GM19455 (cell line): Measurements from ENCODE around the gene OTOA.
"Not testable (repeated sequence)": the region's sequence is repeated elsewhere in the genome, so short reads cannot be mapped to it uniquely, and the experiment has no call there.

Experiments
- ATAC-seq: cut with Tn5 transposase; IDR thresholded peaks from one replicate; pipeline ENCODE4 v1.9.1; 2021; ENCODE audit not compliant: unreplicated experiment

Gene OTOA

DNA sequence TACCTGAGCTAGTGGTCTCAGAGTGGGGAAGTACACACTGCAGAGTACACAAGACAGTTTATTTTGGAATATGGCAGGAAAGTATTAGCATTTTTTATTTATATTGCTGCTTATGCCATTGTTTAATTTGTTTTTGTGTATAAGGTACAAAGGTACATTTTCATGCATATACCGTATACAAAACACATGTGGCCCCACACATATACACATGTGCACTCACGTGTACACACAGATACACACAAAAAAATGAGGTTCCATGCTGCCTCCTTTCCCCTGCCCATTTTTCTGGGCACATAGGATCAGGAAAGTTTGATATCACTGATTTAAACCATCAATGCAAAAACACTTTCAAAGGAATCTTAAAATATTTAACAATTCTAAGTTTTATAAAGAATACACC is 24.3 kb upstream of the OTOA start:
- ATAC-seq = no peak

DNA sequence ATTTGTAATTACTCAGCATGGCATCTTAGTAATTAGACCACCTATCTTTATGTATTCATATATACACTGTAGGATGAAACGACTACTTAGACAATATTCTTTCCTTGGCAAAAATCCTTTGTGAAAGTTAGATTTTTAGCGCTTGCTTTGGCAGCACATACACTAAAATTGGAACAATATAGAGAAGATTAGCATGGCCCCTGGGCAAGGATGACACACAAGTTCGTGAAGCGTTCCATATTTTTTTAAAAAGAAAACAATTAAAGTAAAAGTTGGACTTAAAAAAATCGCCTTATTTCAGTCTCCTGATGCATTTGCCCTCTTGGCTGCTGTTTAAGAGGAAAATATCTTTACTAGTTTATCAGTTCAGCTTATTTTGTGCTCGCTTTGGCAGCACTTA is 21.9 kb upstream of the OTOA start:
- ATAC-seq = no peak

DNA sequence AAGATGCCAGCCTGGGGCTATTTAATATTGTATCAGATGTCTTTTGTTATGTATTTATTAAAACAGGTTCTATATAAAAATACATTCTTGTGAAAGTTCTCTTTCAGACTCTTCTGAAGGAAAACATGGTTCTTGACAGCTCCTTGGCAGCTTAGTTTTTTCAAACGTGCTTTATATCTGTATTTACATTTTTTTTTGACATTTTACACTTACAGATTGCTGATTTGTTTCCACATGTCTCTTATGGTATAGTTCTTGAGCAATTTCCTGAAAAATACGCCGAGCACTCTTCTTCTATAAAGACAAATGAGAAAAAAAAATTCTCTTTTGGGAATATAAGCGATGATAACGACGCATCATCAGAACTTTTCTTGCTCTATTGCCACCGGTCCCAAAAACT is 20.9 kb upstream of the OTOA start:
- ATAC-seq = no peak

DNA sequence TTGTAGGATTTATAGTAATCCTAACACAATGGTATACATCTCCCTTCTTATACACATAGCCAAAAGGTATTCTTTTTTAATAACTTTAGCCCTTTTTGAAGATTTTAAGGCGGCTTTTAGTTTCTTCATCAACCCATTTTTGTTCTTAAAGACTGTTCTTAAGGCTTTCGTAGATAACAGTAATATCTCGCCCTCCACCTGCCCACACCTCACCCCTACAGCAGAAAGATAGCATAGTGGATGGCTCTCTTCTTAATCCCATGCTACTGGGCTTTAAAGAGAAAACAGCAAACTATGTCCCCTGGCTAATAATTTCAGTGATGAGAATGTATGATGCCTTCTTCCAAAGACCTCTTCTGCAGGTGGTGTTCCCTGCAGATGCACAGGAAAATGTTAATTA is 20.0 kb upstream of the OTOA start:
- ATAC-seq = no peak

DNA sequence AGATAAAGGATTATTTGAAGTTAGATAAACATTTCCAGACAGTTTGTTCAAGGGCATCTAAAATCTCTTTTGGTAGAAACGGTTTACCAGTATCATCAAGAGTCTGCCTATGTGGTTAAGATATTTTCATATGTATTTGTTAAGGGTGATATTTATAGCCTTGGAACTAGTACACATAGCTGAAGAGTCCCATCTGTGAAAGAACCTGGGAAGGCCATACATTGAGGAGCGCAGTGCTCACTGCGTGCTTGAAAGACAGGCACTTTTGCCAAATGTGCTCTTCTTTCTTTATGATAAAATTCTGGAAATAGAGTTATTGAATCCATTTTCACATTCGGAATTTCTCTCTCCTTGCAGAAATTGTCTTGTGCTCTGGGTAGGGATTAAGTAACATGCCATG is 19.1 kb upstream of the OTOA start:
- ATAC-seq = no peak

DNA sequence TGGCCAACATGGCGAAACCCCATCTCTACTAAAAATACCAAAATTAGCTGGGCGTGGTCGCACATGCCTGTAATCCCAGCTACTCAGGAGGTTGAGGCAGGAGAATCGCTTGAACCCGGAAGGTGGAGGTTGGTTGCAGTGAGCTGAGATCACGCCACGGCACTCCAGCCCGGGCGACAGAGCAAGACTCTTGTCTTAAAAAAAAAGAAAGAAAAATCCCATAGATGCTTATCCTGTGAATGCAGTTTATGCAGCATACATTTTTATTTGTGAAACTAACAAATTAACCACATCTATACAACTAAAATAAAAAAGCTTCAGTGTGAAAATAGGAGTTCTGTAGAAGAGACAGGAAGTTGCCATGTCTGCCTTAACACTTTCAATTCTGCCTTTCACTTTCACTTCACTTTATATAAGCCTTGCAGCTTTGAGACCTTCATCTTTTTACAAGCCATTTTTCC is 18.5 kb upstream of the OTOA start:
- ATAC-seq = peak; percentile 40

DNA sequence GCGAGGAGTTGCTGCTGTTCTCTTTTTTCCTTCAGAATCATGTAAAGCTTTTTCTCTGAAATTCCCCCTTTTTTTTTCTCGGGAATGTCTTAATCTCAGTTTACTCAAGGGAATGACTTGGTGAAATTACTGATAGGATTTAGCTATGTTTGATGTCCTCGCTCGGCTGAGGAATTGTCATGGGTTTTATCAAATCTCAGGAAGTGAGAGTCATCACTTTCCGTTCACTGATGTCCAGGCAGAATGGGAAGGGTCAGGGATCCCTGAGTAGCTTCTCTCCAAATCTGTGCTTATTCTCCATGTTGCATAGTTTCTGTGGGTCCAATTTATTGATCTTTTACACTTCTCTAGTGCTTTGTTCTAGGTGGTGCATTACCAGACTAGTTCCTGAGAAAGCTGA is 17.7 kb upstream of the OTOA start:
- ATAC-seq = no peak

DNA sequence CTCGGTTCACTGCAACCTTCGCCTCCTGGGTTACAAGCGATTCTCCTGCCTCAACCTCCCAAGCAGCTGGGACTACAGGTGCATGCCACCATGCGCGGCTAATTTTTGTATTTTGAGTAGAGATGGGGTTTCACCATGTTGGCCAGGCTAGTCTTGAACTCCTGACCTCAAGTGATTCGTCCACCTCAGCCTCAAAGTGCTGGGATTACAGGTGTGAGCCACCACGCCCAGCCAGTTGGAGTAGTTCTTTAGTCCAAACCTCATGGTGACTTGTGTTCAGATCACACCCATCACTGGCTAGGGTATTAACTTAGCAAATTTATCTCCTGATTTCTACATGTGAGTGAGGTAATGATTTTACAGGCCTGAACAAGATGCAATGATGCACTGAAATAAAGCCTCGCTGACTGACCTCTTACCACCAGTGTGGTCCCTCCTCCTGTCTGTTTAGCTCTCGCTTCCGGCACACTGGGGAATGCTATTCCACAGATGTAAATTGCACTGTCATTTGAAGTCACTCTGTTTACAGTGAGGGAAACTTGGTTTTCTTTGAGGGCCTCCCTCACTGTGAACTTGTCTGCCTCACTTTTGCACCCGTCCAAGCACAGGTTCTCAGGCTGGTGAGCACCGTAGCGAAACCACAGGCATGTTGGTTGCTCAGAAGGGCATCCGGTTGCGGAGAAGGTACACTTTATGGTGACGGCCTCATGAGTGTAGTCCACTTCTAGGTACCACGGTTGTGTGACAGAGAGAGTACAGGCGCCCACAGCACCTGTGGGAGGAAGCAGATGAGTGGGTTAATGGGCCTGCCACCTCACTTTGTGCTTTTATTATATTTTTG is 16.8 kb upstream of the OTOA start:
- peak; percentile 84 for ATAC-seq

DNA sequence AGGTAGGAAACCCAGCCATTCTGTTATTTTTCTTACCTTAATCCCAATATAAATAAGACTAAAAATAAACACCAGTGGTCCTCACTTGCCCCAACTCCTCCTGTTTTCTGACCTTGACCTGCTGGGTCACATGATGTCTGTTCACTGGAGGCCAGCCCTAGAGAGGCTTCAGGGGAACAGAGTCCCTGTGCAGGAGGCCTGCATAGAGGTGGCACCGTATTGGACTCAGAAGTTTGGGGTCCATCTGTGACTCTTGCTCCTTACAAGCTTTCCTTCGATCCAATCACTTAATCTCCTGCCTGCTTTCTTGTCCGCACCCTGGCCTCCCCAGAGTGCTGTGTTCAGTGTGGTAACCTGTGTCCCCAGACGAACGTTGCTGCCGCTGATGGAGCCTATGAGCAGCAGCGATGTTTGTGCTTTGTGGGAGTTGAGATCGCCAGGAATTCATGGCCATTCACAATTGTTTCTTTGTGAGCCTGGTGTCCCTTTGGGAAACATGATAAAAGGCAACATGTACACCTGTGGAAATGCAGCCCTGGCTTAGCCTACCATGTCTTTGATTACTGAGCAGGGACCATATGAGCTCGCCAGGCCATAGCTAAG is 16.1 kb upstream of the OTOA start:
- ATAC-seq = peak; percentile 6

DNA sequence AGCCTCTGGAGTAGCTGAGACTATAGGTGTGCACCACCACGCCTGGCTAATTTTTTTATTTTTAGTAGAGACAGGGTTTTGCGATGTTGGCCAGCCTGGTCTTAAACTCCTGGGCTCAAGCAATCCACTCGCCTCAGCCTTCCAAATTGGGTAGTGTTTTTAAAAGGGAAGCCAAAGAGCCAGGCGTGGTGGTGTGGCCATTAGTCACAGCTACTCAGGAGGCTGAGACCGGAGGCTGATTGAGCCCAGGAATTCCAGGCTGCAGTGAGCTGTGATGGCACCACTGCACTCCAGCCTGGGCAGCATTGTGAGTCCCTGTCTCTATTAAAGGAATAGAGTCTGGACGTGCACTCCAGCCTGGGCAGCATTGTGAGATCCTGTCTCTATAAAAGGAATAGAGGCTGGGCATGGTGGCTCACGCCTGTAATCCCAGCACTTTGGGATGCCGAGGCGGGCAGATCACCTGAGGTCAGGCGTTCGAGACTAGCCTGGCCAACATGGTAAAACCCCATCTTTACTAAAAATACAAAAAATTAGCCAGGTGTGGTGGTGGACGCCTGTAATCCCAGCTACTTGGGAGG is 13.9 kb upstream of the OTOA start:
- not testable (repeated sequence) for ATAC-seq

DNA sequence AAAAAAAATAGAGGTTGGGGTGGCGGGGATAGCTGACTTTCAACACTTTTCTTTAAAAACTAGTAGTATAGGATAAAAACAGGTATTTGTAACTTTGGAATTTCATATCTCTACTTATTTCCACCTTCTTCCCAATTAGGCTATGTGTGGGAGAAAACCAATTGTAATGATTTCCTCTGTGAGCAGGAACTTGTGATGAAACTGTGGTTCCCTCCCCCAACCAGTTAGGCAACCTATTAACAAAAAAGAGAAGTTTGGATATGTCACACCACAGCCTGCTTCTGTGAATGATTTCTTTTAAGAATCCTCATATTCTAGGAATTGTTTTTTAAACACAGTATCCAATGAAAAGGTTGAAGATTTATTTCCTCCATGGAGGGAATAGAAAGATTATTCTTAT is 13.2 kb upstream of the OTOA start:
- no peak for ATAC-seq

DNA sequence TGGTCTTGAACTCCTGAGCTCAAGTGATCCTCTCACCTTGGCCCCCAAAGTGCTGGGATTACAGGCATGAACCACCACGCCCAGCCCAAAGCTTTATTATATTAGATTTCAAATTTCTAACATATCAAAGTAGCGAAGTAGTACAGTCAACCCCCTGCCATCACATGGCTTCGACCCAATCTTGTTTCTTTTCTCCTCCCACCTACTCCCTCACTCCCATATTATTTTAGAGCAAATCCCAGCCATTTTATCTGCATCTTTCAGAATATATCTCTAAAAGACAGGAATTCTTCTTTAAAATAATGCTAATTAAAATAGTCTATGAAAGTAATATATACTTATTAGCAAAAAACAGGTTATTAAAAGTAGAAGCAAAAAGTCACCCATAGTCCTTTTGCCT is 12.3 kb upstream of the OTOA start:
- no peak for ATAC-seq

DNA sequence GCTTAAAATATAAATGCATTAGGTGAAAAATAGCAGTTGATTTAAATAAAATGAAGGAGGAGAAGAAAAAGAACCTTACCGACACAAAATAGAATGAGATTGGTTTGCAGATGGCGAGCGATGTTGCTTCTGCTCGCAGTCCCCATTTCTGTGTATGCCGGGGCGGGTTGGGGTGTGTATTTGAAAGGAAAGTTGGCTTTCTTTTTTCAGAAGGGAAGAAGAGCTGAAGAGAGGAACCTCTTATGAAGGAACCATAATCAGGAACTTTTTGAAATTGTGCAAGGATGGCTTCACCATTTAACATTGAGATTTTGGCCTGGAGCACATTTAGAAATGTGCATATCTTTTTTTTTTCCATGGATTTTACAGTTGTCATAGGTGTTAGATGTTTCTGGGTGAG is 11.3 kb upstream of the OTOA start, which contains the start of gene IGSF6:
Gene IGSF6 (minus strand): TSS at position 156 of the 400 bp plus-strand sequence. CDS start 10 bp downstream, at position 146.
- ATAC-seq = no peak

DNA sequence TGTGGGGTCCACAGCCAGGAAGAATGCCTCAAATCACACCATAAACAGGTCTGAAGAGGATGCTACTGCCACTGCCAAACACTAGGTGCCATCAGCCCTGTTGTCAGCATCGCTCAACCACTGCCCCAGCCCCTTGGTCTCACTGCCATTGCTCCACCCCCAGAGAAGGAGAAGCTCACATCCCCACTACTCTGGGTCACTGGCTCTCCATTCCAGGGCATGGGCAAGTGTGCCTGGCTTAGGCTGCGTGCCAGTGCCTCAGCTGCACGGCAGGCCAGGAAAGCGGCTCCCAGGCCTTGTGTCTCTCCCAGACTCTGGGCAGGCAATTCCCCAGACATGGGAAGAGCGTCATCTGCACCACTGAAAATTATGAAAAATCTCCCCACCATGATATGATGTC is 10.2 kb upstream of the OTOA start:
- ATAC-seq = no peak

DNA sequence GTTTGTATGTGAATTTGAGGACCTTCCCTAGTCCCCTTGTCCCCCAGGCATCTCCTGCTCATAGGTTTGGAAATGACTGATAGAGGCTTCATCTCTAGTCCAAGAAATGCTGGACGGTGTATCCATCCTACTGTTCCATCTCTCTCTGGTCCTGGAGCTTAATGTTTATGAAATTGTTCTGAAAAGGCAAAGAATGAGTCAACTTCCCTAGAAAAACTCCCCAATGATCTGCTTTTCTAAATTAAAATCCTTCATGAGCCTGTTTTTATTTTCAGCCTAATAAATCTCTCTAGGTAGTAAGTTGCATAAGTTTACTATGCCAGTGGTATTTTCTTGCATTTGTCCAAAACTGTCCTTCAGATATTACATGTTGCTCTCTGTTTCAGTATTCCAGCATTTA is 9.3 kb upstream of the OTOA start:
- no peak for ATAC-seq

DNA sequence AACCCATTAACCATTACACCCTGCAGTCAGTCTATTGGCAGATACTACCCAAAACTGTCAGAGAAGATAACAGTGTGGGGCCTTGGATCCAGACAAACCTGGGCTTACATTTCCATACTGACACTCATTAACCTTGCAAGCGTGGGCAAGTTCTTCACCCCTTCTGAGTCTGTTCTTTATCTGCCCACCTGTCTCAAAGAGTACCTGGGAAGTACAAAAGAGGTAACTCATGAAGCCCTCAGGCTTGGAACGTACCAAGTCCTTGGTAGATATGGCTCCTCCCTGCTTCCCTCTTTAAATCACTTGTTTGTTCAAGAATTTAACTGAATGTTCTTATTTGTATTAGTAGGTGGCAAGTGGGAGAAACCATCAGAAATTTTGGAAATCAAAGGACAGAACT is 8.9 kb upstream of the OTOA start:
- no peak for ATAC-seq

DNA sequence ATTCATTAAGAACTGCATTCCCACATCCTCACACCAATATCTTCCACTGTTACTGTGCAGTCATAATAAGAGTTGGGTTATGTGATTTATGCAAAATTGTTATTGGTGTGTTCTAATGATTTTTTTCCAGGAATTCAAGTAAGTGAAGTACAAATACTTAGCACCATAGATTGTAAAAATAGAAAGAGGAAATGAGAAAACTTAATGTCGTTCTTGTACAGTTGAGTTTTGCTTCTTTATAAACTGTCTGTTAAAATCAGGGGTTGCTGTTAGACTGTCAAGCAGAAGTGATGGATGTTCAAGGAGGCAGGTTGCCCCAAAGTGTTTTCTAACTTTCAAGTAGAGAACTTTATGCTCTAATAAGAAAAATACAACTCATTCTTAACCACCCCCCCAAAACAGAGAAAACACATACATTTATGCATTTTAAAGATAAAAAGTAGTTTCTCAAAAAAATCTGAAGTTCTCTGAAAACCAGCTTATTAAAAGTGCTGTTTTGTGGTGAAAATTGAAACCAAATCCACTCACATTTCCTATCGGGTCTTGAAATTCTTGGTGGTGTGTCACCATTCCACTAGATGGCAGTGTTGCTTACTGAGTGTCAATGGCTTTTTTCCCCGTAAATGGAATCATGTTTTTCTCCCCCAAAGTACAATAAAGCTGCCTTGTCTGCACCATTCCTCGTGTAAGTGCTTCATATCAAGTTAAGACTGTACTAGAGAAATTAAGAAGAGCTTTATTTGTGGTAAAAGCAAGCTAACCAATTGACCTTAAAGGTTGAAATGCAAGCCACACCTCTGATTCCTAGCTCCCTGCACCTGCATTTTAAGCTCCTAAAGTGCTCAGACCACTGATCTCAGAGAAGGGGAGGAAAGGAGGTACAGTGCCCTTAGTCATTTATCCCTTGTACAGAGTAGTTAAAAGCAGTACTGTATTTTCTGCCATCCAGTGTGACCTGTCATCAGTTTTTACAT is 6.7 kb upstream of the OTOA start:
- no peak for ATAC-seq

DNA sequence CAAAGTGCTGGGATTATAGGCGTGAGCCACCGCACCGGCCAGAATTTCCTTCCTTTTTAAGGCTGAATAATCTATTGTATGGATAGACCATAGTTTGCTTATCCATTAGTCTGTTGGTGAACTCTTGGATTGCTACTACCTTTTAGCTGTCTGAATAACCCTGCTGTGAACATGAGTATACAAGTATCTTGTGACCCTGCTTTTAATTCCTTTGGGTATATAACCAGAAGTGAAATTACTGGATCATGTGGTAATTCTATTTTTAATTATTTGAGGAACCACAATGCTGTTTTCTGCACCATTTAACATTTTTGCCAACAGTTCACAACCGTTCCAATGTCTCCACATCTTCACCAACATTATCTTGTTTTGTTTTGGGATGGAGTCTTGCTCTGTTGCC is 4.6 kb upstream of the OTOA start:
- no peak for ATAC-seq

DNA sequence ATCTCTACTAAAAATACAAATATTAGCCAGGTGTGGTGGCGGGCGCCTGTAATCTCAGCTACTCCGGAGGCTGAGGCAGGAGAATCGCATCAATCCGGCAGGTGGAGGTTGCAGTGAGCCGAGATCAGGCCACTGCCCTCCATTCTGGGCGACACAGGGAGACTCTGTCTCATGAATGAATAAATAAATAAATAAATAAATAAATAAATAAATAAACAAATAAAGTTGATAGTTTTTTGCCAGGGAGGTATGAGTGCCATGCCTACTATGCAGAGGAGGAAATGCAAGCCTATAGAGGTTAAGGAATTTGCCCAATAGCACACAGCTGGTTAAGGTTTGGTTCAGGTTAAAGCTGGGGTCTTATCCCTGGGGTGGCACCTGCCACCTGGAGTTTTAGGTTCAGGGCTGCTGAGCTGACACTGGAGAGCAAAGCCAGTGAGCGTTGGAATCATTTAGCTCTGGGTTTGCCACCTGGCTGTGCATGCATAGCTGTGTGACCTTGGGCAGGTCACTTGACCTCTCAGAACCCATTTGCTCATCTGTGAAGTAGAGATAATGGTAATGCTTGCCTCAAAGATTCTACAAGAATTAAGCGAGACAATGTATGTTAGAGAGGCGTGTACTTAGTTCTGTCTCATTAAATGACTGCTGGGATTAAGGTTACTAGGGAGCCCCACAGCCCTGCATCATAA is 1.2 kb downstream of the OTOA start:
- ATAC-seq = no peak

DNA sequence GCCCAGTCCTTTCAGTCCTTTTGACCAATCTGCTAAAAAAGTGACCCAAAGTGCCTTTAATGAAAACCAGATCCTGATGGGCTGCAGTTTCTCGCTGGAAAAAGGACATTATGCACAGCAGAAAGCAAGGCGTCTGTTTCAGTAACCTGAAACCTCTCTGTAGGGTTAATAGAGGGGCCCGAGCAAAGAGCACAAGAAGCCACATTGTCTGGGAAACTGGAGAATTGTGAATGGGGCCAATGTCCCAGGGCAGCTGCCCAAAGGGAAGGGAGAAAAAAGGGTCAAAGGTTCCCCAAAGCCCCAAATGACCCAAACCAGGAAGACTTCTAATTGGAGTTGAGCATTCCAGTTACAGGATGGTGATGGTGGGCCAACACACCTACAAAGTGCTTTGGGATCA is 3.0 kb downstream of the OTOA start:
- no peak for ATAC-seq
